WTC11 (cell line): Measurements from ENCODE around the gene HSPG2.

Experiments
- CREB1 ChIP-seq: sonication (generic); formaldehyde crosslinking; IDR thresholded peaks from 2 replicates; pipeline ENCODE4 v1.8.0; 2023; ENCODE audit warnings: mild to moderate bottlenecking, missing genetic modification reagents
- E2F1 ChIP-seq: sonication (generic); formaldehyde crosslinking; IDR thresholded peaks from 2 replicates; pipeline ENCODE4 v1.8.0; 2022; ENCODE audit warnings: mild to moderate bottlenecking, missing genetic modification reagents
- NFATC4 ChIP-seq: fragments of 250-450 bp; sonication (Bioruptor Pico); IDR thresholded peaks from 2 replicates; pipeline ENCODE4 v1.9.0; 2021; ENCODE audit warnings: mild to moderate bottlenecking
- SP1 ChIP-seq: sonication (generic); formaldehyde crosslinking; conservative IDR thresholded peaks from 2 replicates; pipeline ENCODE4 v1.8.1; 2022; ENCODE audit warnings: missing genetic modification reagents
- TF ChIP-seq, protein P1 (sequence below): fragments of 200-600 bp; IDR thresholded peaks from 2 replicates; pipeline ENCODE4 v1.8.0; 2022; ENCODE audit warnings: antibody characterized with exemption
- TF ChIP-seq, protein P2 (sequence below): sonication (generic); formaldehyde crosslinking; IDR thresholded peaks from 2 replicates; pipeline ENCODE4 v1.8.1; 2023; ENCODE audit warnings: mild to moderate bottlenecking, missing genetic modification reagents, moderate library complexity

- TF ChIP-seq, protein P1, sequence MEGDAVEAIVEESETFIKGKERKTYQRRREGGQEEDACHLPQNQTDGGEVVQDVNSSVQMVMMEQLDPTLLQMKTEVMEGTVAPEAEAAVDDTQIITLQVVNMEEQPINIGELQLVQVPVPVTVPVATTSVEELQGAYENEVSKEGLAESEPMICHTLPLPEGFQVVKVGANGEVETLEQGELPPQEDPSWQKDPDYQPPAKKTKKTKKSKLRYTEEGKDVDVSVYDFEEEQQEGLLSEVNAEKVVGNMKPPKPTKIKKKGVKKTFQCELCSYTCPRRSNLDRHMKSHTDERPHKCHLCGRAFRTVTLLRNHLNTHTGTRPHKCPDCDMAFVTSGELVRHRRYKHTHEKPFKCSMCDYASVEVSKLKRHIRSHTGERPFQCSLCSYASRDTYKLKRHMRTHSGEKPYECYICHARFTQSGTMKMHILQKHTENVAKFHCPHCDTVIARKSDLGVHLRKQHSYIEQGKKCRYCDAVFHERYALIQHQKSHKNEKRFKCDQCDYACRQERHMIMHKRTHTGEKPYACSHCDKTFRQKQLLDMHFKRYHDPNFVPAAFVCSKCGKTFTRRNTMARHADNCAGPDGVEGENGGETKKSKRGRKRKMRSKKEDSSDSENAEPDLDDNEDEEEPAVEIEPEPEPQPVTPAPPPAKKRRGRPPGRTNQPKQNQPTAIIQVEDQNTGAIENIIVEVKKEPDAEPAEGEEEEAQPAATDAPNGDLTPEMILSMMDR: no peak
- no peak for TF ChIP-seq SP1
- TF ChIP-seq, protein P2, sequence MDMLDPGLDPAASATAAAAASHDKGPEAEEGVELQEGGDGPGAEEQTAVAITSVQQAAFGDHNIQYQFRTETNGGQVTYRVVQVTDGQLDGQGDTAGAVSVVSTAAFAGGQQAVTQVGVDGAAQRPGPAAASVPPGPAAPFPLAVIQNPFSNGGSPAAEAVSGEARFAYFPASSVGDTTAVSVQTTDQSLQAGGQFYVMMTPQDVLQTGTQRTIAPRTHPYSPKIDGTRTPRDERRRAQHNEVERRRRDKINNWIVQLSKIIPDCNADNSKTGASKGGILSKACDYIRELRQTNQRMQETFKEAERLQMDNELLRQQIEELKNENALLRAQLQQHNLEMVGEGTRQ (CRISPR knock-in tag): no peak
- TF ChIP-seq NFATC4 (CRISPR knock-in tag): no peak
- no peak for TF ChIP-seq CREB1 (CRISPR knock-in tag)
- no peak for TF ChIP-seq E2F1 (CRISPR knock-in tag)
Measured at GRCh38 chr1:21839337-21840037, 97.6 kb downstream of the HSPG2 start.
